Keratinocyte (primary cell): ENCODE results near the gene KBTBD3. TPM values are rescaled to one million over a fixed set of nuclear protein-coding genes. Genes with fewer than 3 reads are reported as not detected.

ENCODE experiments used
- DNase-seq: peaks from one replicate; pipeline ENCODE4 v3.0.0-alpha.2; 2011; ENCODE audit warnings: low read depth, missing footprints, low spot score
- FAIRE-seq: peaks from 2 replicates; lab custom pipeline; 2011; peaks lifted over from hg19 to GRCh38; lab: Jason Lieb, UNC
- H2AFZ ChIP-seq: 2 replicates; pipeline ENCODE4 v1.6.0; 2012; ENCODE audit warnings: low read length, control low read depth, inconsistent platforms; ENCODE audit not compliant: control insufficient read depth
- H3K27ac ChIP-seq: 2 replicates; pipeline ENCODE4 v1.5.1; 2011; ENCODE audit warnings: low read length; ENCODE audit not compliant: control insufficient read depth, insufficient read depth
- H3K27me3 ChIP-seq: 3 replicates; pipeline ENCODE4 v1.6.0; 2011; ENCODE audit warnings: low read length; ENCODE audit not compliant: control insufficient read depth, insufficient read depth; ENCODE audit errors: extremely low read depth
- H3K36me3 ChIP-seq, 2 experiments: 2 replicates in 1 of 2; 3 replicates in 1 of 2; pipeline ENCODE4 v1.5.1; 2011; ENCODE audit warnings: low read length in 2 of 2, mild to moderate bottlenecking in 1 of 2; ENCODE audit not compliant: control insufficient read depth in 2 of 2, insufficient read depth in 2 of 2; ENCODE audit errors: extremely low read depth in 1 of 2
- H3K4me1 ChIP-seq: 3 replicates; pipeline ENCODE4 v1.5.1; 2011; ENCODE audit warnings: low read length; ENCODE audit not compliant: control insufficient read depth, insufficient read depth; ENCODE audit errors: extremely low read depth
- H3K4me2 ChIP-seq: 3 replicates; pipeline ENCODE4 v1.6.0; 2011; ENCODE audit warnings: low read depth, low read length; ENCODE audit not compliant: control insufficient read depth, insufficient read depth; ENCODE audit errors: extremely low read depth
- H3K4me3 ChIP-seq, 3 experiments: fragments of 200-600 bp in 1 of 3; sonication (generic) in 1 of 3; 2 replicates in 2 of 3; 3 replicates in 1 of 3; pipeline ENCODE4 v1.5.1; 2011 to 2016; ENCODE audit warnings: low read length in 3 of 3, mild to moderate bottlenecking in 3 of 3, control low read depth in 2 of 3, inconsistent platforms in 1 of 3, low read depth in 1 of 3, mixed read lengths in 1 of 3, mixed run types in 1 of 3, moderate library complexity in 1 of 3; ENCODE audit not compliant: control insufficient read depth in 2 of 3, insufficient read depth in 2 of 3; ENCODE audit errors: extremely low read depth in 1 of 3
- H3K79me2 ChIP-seq: 2 replicates; pipeline ENCODE4 v1.6.0; 2012; ENCODE audit warnings: low read length; ENCODE audit not compliant: control insufficient read depth, insufficient read depth
- H3K9ac ChIP-seq: 3 replicates; pipeline ENCODE4 v1.6.0; 2011; ENCODE audit warnings: low read length; ENCODE audit not compliant: control insufficient read depth, insufficient read depth; ENCODE audit errors: extremely low read depth
- H3K9me1 ChIP-seq: 3 replicates; pipeline ENCODE4 v1.6.0; 2011; ENCODE audit warnings: low read length; ENCODE audit not compliant: control insufficient read depth, insufficient read depth; ENCODE audit errors: extremely low read depth
- H3K9me3 ChIP-seq: 2 replicates; pipeline ENCODE4 v1.5.1; 2012; ENCODE audit warnings: low read depth, low read length; ENCODE audit not compliant: control insufficient read depth
- H4K20me1 ChIP-seq: 3 replicates; pipeline ENCODE4 v1.6.0; 2011; ENCODE audit warnings: low read length; ENCODE audit not compliant: control insufficient read depth, insufficient read depth; ENCODE audit errors: extremely low read depth
- CTCF ChIP-seq, 3 experiments: IDR thresholded peaks in 1 of 3; conservative IDR thresholded peaks in 1 of 3; optimal IDR thresholded peaks in 1 of 3; 2 replicates in 2 of 3; 3 replicates in 1 of 3; pipeline versions ENCODE3 to v1.5.1; 2011; ENCODE audit warnings: low read length in 3 of 3, mild to moderate bottlenecking in 3 of 3, moderate library complexity in 2 of 3, control low read depth in 1 of 3, inconsistent platforms in 1 of 3; ENCODE audit not compliant: insufficient read depth in 2 of 3; ENCODE audit errors: extremely low read depth in 1 of 3
- EZH2 ChIP-seq: IDR thresholded peaks from one replicate; pipeline ENCODE4 v1.6.1; 2012; ENCODE audit warnings: inconsistent platforms, mild to moderate bottlenecking, low read length, moderate library complexity
- dilution Hi-C: fragments of 300-500 bp; cut with MboI; formaldehyde crosslinking; loops from one replicate; pipeline ENCODE4 v1.7.0; 2020; ENCODE audit warnings: low sequenced_read_pairs; ENCODE audit not compliant: extremely low pct_ligation_motif_present
- polyA plus RNA-seq, 5 experiments: library from polyadenylated mRNA; depleted of rRNA in 3 of 5; stranded (reverse) in 3 of 5; stranded (forward) in 1 of 5; unstranded in 1 of 5; fragments of >200 nt; gene quantifications; 1 replicate in 1 of 5; 2 replicates in 3 of 5; 3 replicates in 1 of 5; pipeline versions ENCODE4 v1.2.1 to v1.2.3, GENCODE V29; 2011 to 2012; ENCODE audit warnings: missing spikeins in 2 of 5, low read depth in 1 of 5, low replicate concordance in 1 of 5

KBTBD3 gene
- polyA plus RNA-seq, 1 donor (not counting 4 experiments of a cell fraction or from before 2014, with no cell fraction given) = 8.9 TPM

- peaks cover 39% of the 10 kb centered on the region for H3K79me2 ChIP-seq
Measured at GRCh38 chr11:106092446-106092845, 15.3 kb upstream of the KBTBD3 start.

GRCh38 chr11:106091480-106092123 is 14.5 kb upstream of the KBTBD3 start:
- peaks cover 3% of the 10 kb centered on the region for H4K20me1 ChIP-seq
- FAIRE-seq (peak; percentile 75), DNase-seq (peak; percentile 25)
- no peaks in the 10 kb centered on the region for H3K9me1 ChIP-seq
- peaks cover 2 to 4% of the 10 kb centered on the region in 2 experiments for H3K36me3 ChIP-seq
- no peaks in the 10 kb centered on the region for H3K27me3 ChIP-seq
- dilution Hi-C loops = no loop called here
- peaks cover 45% of the 10 kb centered on the region for H3K79me2 ChIP-seq
- no peaks in the 10 kb centered on the region for H3K9me3 ChIP-seq
- H3K27ac ChIP-seq = peak overlapping the region; percentile 75
- TF ChIP-seq EZH2 = no peak
- no peak for TF ChIP-seq CTCF (optimal IDR thresholded peaks at IDR 0.05 in 1 of 3, IDR thresholded peaks at IDR 0.05 in 1 of 3, conservative IDR thresholded peaks at IDR 0.05 in 1 of 3; ENCODE audit: extremely low read depth in 1 of 3, insufficient read depth in 2 of 3, low read length in 3 of 3)
- H3K4me1 ChIP-seq = peaks cover 31% of the 10 kb centered on the region
- H2AFZ ChIP-seq = no peak overlapping the region
- peak overlapping the region; percentile 45 for H3K4me2 ChIP-seq
- H3K4me3 ChIP-seq = no peak overlapping the region
- peak overlapping the region; percentile 34 for H3K9ac ChIP-seq

More at GRCh38 chr11:106092446-106092845, 15.3 kb upstream of the KBTBD3 start:
- H2AFZ ChIP-seq = no peak overlapping the region
- no peaks in the 10 kb centered on the region for H3K27me3 ChIP-seq
- H3K4me1 ChIP-seq = peaks cover 29% of the 10 kb centered on the region
- H3K36me3 ChIP-seq = peaks cover 7 to 12% of the 10 kb centered on the region in 2 experiments
- no peak overlapping the region for H3K4me3 ChIP-seq
- peaks cover 3% of the 10 kb centered on the region for H4K20me1 ChIP-seq
- H3K27ac ChIP-seq = no peak overlapping the region
- H3K9me1 ChIP-seq = no peaks in the 10 kb centered on the region
- DNase-seq (no peak), FAIRE-seq (no peak)
- H3K4me2 ChIP-seq = no peak overlapping the region
- no peaks in the 10 kb centered on the region for H3K9me3 ChIP-seq
- TF ChIP-seq EZH2 = no peak
- H3K9ac ChIP-seq = no peak overlapping the region
- dilution Hi-C loops = no loop called here
